ENCODE measurements around the gene ZNF550. TPM values are rescaled to one million over a fixed set of nuclear protein-coding genes. Genes with fewer than 3 reads are reported as not detected.

The ZNF550 gene
- 10.3 and 11.0 TPM in 2 replicates for total RNA-seq
- long read RNA-seq, full-length matches to known transcripts = 21 of 33 reads
- long read RNA-seq, partial matches to known transcripts = 5 of 33 reads
- long read RNA-seq, other reads (novel, unspliced or antisense) = 7 of 33 reads

- Mint-ChIP-seq H3K4me3 (ENCODE audit: unreplicated experiment) (peak within 1 kb of the TSS; percentile 93), H3K27ac (ENCODE audit: unreplicated experiment) (peak within 1 kb of the TSS; percentile 93), H3K36me3 (ENCODE audit: unreplicated experiment) (peaks cover 41% of the 10 kb centered on the region), H3K4me1 (ENCODE audit: unreplicated experiment) (peaks cover 17% of the 10 kb centered on the region), H3K9me3 (ENCODE audit: unreplicated experiment) (peaks cover 54% of the 10 kb centered on the region), H3K27me3 (ENCODE audit: unreplicated experiment) (no peaks in the 10 kb centered on the region)
- no peak for TF ChIP-seq CTCF (IDR thresholded peaks at IDR 0.05)
- peak; percentile 94 for DNase-seq (ENCODE audit: extremely low spot score, unreplicated experiment)
Measured at GRCh38 chr19:57559404-57560025, at the start of gene ZNF550. ZNF550 (minus strand) TSS chr19:57559863; CDS start chr19:57559682, 181 bp downstream.

- no peak overlapping the region for H3K4me3 Mint-ChIP-seq (ENCODE audit: unreplicated experiment)
- no peaks in the 10 kb centered on the region for H3K4me1 Mint-ChIP-seq (ENCODE audit: unreplicated experiment)
- TF ChIP-seq CTCF (IDR thresholded peaks at IDR 0.05) = no peak
- H3K36me3 Mint-ChIP-seq (ENCODE audit: unreplicated experiment) = peaks cover 50% of the 10 kb centered on the region
- H3K27ac Mint-ChIP-seq (ENCODE audit: unreplicated experiment) = no peak overlapping the region
- H3K9me3 Mint-ChIP-seq (ENCODE audit: unreplicated experiment) = peaks cover 45% of the 10 kb centered on the region
- DNase-seq (ENCODE audit: extremely low spot score, unreplicated experiment) = no peak
- H3K27me3 Mint-ChIP-seq (ENCODE audit: unreplicated experiment) = no peaks in the 10 kb centered on the region
Measured at GRCh38 chr19:57606931-57607330, 47.3 kb upstream of the ZNF550 start.

- H3K27me3 Mint-ChIP-seq (ENCODE audit: unreplicated experiment) = no peaks in the 10 kb centered on the region
- peaks cover 16% of the 10 kb centered on the region for H3K36me3 Mint-ChIP-seq (ENCODE audit: unreplicated experiment)
- TF ChIP-seq CTCF (IDR thresholded peaks at IDR 0.05) = no peak
- DNase-seq (ENCODE audit: extremely low spot score, unreplicated experiment) = peak; percentile 96
- peaks cover 5% of the 10 kb centered on the region for H3K4me1 Mint-ChIP-seq (ENCODE audit: unreplicated experiment)
- H3K9me3 Mint-ChIP-seq (ENCODE audit: unreplicated experiment) = peaks cover 46% of the 10 kb centered on the region
- peak within 1 kb of the TSS; percentile 82 for H3K4me3 Mint-ChIP-seq (ENCODE audit: unreplicated experiment)
- H3K27ac Mint-ChIP-seq (ENCODE audit: unreplicated experiment) = peak within 1 kb of the TSS; percentile 79
Measured at GRCh38 chr19:57599761-57600383, 40.2 kb upstream of the ZNF550 start, which contains the start of gene ZNF530. ZNF530 (plus strand) TSS chr19:57599885; CDS start chr19:57604346, 4,461 bp downstream.

- no peak for DNase-seq (ENCODE audit: extremely low spot score, unreplicated experiment)
- peak overlapping the region; percentile 82 for H3K4me3 Mint-ChIP-seq (ENCODE audit: unreplicated experiment)
- H3K36me3 Mint-ChIP-seq (ENCODE audit: unreplicated experiment) = peaks cover 13% of the 10 kb centered on the region
- H3K27ac Mint-ChIP-seq (ENCODE audit: unreplicated experiment) = peak overlapping the region; percentile 79
- H3K4me1 Mint-ChIP-seq (ENCODE audit: unreplicated experiment) = peaks cover 5% of the 10 kb centered on the region
- H3K27me3 Mint-ChIP-seq (ENCODE audit: unreplicated experiment) = no peaks in the 10 kb centered on the region
- H3K9me3 Mint-ChIP-seq (ENCODE audit: unreplicated experiment) = peaks cover 43% of the 10 kb centered on the region
- no peak for TF ChIP-seq CTCF (IDR thresholded peaks at IDR 0.05)
Measured at GRCh38 chr19:57599377-57599760, 39.7 kb upstream of the ZNF550 start.

GRCh38 chr19:57587529-57587928 is 27.9 kb upstream of the ZNF550 start:
- no peak for TF ChIP-seq CTCF (IDR thresholded peaks at IDR 0.05)
- no peak overlapping the region for H3K27ac Mint-ChIP-seq (ENCODE audit: unreplicated experiment)
- no peak overlapping the region for H3K4me3 Mint-ChIP-seq (ENCODE audit: unreplicated experiment)
- H3K36me3 Mint-ChIP-seq (ENCODE audit: unreplicated experiment) = peaks cover 69% of the 10 kb centered on the region
- H3K4me1 Mint-ChIP-seq (ENCODE audit: unreplicated experiment) = peaks cover 9% of the 10 kb centered on the region
- DNase-seq (ENCODE audit: extremely low spot score, unreplicated experiment) = no peak
- no peaks in the 10 kb centered on the region for H3K27me3 Mint-ChIP-seq (ENCODE audit: unreplicated experiment)
- peaks cover 36% of the 10 kb centered on the region for H3K9me3 Mint-ChIP-seq (ENCODE audit: unreplicated experiment)

Measured in osteocyte (in vitro differentiated cells).